Measurements from ENCODE around the gene IFIT5.
"Not testable (repeated sequence)": the region's sequence is repeated elsewhere in the genome, so short reads cannot be mapped to it uniquely, and the experiment has no call there.

IFIT5 gene

GRCh38 chr10:89414146-89414878 is at the start of gene IFIT5:
Gene IFIT5, plus strand, starts transcription at chr10:89414568. Its CDS starts 231 bp downstream, at chr10:89414799.
- DNase-seq = peak; percentile 95

GRCh38 chr10:89367529-89367928 is 46.8 kb upstream of the IFIT5 start:
- DNase-seq = no peak

- no peak for DNase-seq
Observed at GRCh38 chr10:89368129-89368528, 46.2 kb upstream of the IFIT5 start.

- DNase-seq = peak; percentile 41
Observed at GRCh38 chr10:89369156-89370105, 44.9 kb upstream of the IFIT5 start.

GRCh38 chr10:89371079-89371478 is 43.3 kb upstream of the IFIT5 start:
- DNase-seq = no peak

- DNase-seq = no peak
Observed at GRCh38 chr10:89371987-89372386, 42.4 kb upstream of the IFIT5 start.

- peak; percentile 77 for DNase-seq
Observed at GRCh38 chr10:89373916-89374711, 40.3 kb upstream of the IFIT5 start.

GRCh38 chr10:89374713-89375141 is 39.6 kb upstream of the IFIT5 start:
- no peak for DNase-seq

GRCh38 chr10:89377705-89378637 is 36.4 kb upstream of the IFIT5 start, which contains the start of gene IFIT1B:
Gene IFIT1B, plus strand, starts transcription at chr10:89378056. Its CDS starts 80 bp downstream, at chr10:89378136.
- DNase-seq = no peak

GRCh38 chr10:89379103-89379502 is 35.3 kb upstream of the IFIT5 start:
- DNase-seq = no peak

GRCh38 chr10:89382757-89383156 is 31.6 kb upstream of the IFIT5 start:
- no peak for DNase-seq

- peak; percentile 92 for DNase-seq
Observed at GRCh38 chr10:89384474-89385340, 29.7 kb upstream of the IFIT5 start.

GRCh38 chr10:89388806-89389205 is 25.6 kb upstream of the IFIT5 start:
- no peak for DNase-seq

GRCh38 chr10:89389254-89389653 is 25.1 kb upstream of the IFIT5 start:
- DNase-seq = no peak

- no peak for DNase-seq
Observed at GRCh38 chr10:89390476-89391225, 23.7 kb upstream of the IFIT5 start.

- not testable (repeated sequence) for DNase-seq
Observed at GRCh38 chr10:89391226-89391576, 23.2 kb upstream of the IFIT5 start.

GRCh38 chr10:89391907-89392756 is 22.2 kb upstream of the IFIT5 start, which contains the start of gene IFIT1:
Gene IFIT1, plus strand, starts transcription at chr10:89392623. Its CDS starts 90 bp downstream, at chr10:89392713.
- DNase-seq = peak; percentile 95

- DNase-seq = peak; percentile 73
Observed at GRCh38 chr10:89392974-89393373, 21.4 kb upstream of the IFIT5 start.

GRCh38 chr10:89393898-89394297 is 20.5 kb upstream of the IFIT5 start:
- no peak for DNase-seq
